Cardiac fibroblast (primary cell): ENCODE data around the gene ADGRV1.

Experiments used
- DNase-seq, 2 donors: peaks; one replicate each; pipeline versions ENCODE4 v3.0.0 to v3.0.0-alpha.2; 2010; ENCODE audit warnings: low read depth in 2 of 2
- H3K4me3 ChIP-seq, 2 donors: replicated peaks in 1 of 2; 1 replicate in 1 of 2; 2 replicates in 1 of 2; pipeline ENCODE4 v1.5.1; 2011; ENCODE audit warnings: low read depth in 2 of 2, low read length in 2 of 2, mild to moderate bottlenecking in 2 of 2, moderate library complexity in 1 of 2
- CTCF ChIP-seq: IDR thresholded peaks from one replicate; pipeline ENCODE4 v1.5.1; 2011; ENCODE audit warnings: low read depth, mild to moderate bottlenecking, low read length, inconsistent platforms

Gene ADGRV1

GRCh38 chr5:90991201-90991600, 432.6 kb downstream of the ADGRV1 start:
- no peak overlapping the region for H3K4me3 ChIP-seq
- TF ChIP-seq CTCF: no peak
- no peak for DNase-seq

- no peak for TF ChIP-seq CTCF
- DNase-seq: no peak
- H3K4me3 ChIP-seq: no peak overlapping the region
Observed at GRCh38 chr5:90994796-90995195, 436.2 kb downstream of the ADGRV1 start.

GRCh38 chr5:90996089-90996488, 437.5 kb downstream of the ADGRV1 start:
- TF ChIP-seq CTCF: no peak
- H3K4me3 ChIP-seq: no peak overlapping the region
- DNase-seq: no peak

GRCh38 chr5:90997082-90997481, 438.5 kb downstream of the ADGRV1 start:
- DNase-seq: no peak
- TF ChIP-seq CTCF: no peak
- no peak overlapping the region for H3K4me3 ChIP-seq

GRCh38 chr5:91000743-91001142, 442.1 kb downstream of the ADGRV1 start:
- TF ChIP-seq CTCF: no peak
- DNase-seq: no peak

GRCh38 chr5:91006713-91007112, 448.1 kb downstream of the ADGRV1 start:
- no peak for TF ChIP-seq CTCF
- no peak for DNase-seq
- H3K4me3 ChIP-seq: no peak overlapping the region

More at GRCh38 chr5:91000743-91001142, 442.1 kb downstream of the ADGRV1 start:
- H3K4me3 ChIP-seq: no peak overlapping the region

- no peak for TF ChIP-seq CTCF
- H3K4me3 ChIP-seq: no peak overlapping the region
- DNase-seq: no peak
Observed at GRCh38 chr5:91007251-91007650, 448.7 kb downstream of the ADGRV1 start.
